Measurements from ENCODE around the gene NDUFAF5. TPM values are rescaled to one million over a fixed set of nuclear protein-coding genes. Genes with fewer than 3 reads are reported as not detected.

NDUFAF5 gene, protein sequence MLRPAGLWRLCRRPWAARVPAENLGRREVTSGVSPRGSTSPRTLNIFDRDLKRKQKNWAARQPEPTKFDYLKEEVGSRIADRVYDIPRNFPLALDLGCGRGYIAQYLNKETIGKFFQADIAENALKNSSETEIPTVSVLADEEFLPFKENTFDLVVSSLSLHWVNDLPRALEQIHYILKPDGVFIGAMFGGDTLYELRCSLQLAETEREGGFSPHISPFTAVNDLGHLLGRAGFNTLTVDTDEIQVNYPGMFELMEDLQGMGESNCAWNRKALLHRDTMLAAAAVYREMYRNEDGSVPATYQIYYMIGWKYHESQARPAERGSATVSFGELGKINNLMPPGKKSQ
- total RNA-seq, result 16.4 and 17.3 TPM in 2 replicates

DNA sequence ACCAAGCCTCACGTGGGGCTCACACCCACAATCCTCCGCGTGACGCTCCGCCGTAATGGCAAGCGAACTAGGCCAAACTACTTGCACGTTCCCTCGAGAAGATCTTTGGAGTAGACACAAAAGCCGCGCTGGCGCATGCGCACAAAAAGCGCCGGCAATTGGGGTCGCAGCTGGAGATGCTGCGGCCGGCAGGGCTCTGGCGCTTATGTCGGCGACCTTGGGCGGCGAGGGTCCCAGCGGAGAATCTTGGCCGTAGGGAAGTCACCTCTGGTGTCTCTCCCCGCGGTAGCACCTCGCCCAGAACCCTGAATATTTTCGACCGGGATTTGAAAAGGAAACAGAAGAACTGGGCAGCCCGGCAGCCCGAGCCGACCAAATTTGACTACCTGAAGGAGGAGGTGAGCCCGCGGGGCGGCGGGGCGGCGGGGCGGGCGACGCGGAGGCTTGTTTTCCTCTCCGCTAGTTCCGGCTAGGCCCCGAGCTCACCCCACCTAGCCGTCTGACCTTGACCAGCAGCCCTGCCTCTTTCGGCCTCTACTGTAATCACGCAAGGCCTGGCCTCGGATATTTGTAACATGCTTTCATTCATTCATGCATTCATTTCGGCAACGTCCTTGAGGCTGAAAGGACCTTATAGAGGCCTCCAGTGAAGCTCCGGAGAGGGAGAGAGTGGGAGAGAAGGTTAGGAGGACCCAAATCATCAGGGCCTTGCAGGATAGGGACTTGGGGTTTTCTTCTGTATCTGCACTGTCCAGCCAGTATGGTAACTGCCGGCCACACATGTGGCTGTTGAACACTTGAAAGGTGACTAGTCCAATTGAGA, at the start of gene NDUFAF5, which contains the start of gene ESF1:
Gene NDUFAF5 (plus strand): TSS at position 136 of the 823 bp plus-strand sequence. CDS start 41 bp downstream, at position 177.
Gene ESF1 (minus strand): TSS at position 27 of the 823 bp plus-strand sequence. CDS start 1,779 bp downstream, outside the sequence.

Other genes starting within 250 kb of the NDUFAF5 start
- 15.0 and 19.5 TPM in 2 replicates for gene TASP1, start 146.1 kb upstream of the NDUFAF5 start, total RNA-seq
- gene ESF1, start 109 bp upstream of the NDUFAF5 start, total RNA-seq, result 26.3 and 32.9 TPM in 2 replicates
- gene SEL1L2, start 205.6 kb downstream of the NDUFAF5 start, total RNA-seq, result not detected in 2 replicates
- gene MACROD2, start 210.5 kb downstream of the NDUFAF5 start, total RNA-seq, result 1.4 and 4.3 TPM in 2 replicates